SK-N-MC (cell line): ENCODE data around the gene TOX2.

Experiments
- EZH2 ChIP-seq: fragments of 200-600 bp; sonication (generic); IDR thresholded peaks from one replicate; pipeline ENCODE4 v1.6.1; 2017; ENCODE audit warnings: antibody characterized with exemption
- POLR2AphosphoS5 ChIP-seq: IDR thresholded peaks from 2 replicates; pipeline ENCODE4 v1.6.1; 2012; ENCODE audit warnings: mild to moderate bottlenecking, low read depth, low read length, borderline replicate concordance

DNA sequence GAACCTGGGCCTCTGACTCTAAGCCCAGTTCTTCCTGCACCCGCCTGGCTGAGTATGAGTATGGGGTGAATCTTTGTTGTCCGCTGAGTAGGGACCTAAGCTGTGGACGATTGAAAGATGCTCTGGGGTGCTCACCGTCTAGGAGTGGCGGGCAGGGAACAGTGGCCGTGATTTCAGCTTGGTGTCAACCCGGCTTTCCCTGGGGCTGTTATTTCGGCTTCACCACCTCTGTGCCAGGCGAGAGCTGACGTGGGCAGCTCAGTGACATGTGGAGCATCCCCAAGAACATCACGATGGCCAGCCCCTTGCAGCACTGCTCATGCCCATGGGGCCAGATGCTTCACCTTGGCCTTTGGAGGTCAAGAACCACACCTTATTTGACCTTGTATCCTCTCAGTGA, 102.6 kb downstream of the TOX2 start:
- TF ChIP-seq POLR2AphosphoS5 (no peak), EZH2 (no peak)
